Mammary epithelial cell (primary cell): ENCODE measurements around the gene FEZF1.

Experiments
- CTCF ChIP-seq, 2 donors: IDR thresholded peaks in 1 of 2; conservative IDR thresholded peaks in 1 of 2; 2 replicates each; pipeline ENCODE4 v1.5.1; 2011 to 2012; ENCODE audit warnings: inconsistent platforms in 2 of 2, low read length in 2 of 2, mild to moderate bottlenecking in 2 of 2, control low read depth in 1 of 2, low read depth in 1 of 2; ENCODE audit not compliant: insufficient read depth in 1 of 2; ENCODE audit errors: extremely low read depth in 1 of 2
- EZH2 ChIP-seq: IDR thresholded peaks from 2 replicates; pipeline ENCODE4 v1.6.1; 2012; ENCODE audit warnings: low read length, inconsistent platforms, borderline replicate concordance

GRCh38 chr7:122315507-122316466 is 11.2 kb upstream of the FEZF1 start:
- TF ChIP-seq CTCF (conservative IDR thresholded peaks at IDR 0.05 in 1 of 2, IDR thresholded peaks at IDR 0.05 in 1 of 2; ENCODE audit: extremely low read depth in 1 of 2, insufficient read depth in 1 of 2, low read depth in 1 of 2, low read length in 2 of 2) (no peak), EZH2 (peak; percentile 60)
